Stimulated activated CD8-positive, alpha-beta memory T cell treated with anti-CD3 and anti-CD28 coated beads, Interleukin-2, amount 100 ng/mL, for 48 hours (primary cell): Measurements from ENCODE around the gene PHYHIPL.

Experiments
- DNase-seq, 2 donors: peaks; one replicate each; pipeline ENCODE4 v3.0.0-alpha.2; 2020; ENCODE audit warnings: low read depth in 2 of 2

Gene PHYHIPL

DNA sequence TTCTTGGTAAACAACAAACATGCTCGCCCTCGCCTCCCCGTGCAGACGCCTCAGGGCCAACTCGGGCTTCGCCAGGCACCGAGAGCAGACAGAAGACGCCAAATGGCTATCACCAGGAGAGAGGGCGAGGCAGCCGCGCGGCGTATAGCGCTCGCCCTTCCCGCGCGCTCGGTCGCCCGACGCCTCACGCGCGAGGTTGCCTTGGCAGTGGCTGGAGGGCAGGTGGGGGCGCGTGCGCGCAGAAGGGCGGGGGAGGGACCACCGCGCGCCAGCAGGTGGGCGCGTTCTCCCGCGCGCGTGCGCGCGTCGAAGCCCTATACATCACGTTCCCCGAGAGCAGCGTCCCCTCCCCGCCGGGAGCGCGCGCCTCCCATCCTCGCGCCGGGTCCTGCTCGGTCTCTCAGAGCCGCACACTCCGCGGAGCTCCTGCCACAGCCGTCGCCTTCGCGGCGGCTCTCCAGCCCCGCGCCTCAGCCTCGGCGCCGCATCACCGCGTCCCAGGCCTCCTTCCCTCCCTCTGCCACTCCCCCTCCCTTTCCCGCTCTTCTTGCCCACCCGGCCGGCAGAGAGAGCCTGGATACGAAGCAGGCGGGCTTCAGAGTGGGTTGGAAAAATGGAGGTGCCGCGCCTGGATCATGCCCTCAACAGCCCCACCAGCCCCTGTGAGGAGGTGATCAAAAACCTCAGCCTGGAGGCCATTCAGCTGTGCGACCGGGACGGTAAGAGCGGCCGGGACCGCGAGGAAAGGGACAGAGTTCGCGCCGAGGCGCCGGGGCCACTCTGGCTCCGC lies at the start of gene PHYHIPL:
PHYHIPL (plus strand) TSS at position 403 of the 790 bp plus-strand sequence; CDS start at position 614, 211 bp downstream.
- no peak for DNase-seq

DNA sequence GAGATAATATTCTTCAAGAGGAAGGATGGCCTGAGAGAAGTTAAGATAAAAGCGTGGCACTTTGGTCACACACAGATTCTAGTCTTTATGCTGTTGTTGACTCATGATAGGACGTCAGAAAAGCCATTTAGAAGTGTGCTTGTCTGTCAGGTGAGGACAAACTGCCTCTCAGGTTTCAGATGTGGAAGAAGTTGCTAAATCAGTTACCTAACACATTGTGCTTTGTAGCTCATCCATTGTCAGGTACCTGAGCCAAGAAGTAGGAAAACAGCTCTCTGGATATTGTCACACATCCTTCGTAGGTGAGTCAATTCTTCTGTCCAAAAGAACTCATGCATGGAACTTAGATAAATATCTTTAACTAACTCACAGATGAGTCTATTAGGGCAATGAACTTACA lies 49.5 kb upstream of the PHYHIPL start:
- DNase-seq: no peak

DNA sequence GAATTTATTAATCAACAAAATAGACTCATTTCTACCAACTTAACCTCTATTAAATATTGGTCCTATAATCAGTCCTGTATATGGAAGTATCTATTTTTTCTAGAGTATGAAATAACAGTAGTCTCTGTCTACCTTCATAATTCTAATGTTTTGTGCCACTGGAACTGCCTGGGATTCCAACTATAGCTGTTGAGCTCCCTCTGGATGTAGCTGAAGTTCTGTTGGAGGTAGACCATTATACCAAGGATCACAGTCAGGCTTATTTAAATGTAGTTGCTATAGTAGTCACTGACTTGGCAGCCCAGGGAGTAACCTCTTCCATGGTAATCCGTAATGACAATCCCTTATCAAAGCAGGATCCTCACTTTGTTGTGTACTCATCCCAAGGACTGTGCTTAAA lies 48.5 kb upstream of the PHYHIPL start:
- DNase-seq: no peak

DNA sequence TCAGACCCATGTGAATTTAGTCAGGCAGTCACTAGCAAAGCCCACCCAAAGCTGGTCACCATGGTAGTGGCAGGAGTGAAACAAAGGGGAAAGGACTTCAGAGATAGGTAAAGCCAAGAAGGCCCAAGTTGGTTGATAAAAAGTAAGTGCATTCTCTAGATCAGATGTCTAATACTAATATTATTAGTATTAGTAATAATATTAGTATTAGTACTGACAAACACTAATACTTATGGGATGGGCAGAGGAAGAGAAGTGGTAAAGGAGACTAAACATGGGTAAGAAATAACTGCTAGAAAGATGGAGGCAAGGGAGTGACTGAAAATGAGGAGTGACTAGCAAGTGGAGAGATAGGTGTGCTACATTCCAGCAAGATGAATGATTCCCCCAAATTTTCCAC lies 46.6 kb upstream of the PHYHIPL start:
- DNase-seq: no peak

DNA sequence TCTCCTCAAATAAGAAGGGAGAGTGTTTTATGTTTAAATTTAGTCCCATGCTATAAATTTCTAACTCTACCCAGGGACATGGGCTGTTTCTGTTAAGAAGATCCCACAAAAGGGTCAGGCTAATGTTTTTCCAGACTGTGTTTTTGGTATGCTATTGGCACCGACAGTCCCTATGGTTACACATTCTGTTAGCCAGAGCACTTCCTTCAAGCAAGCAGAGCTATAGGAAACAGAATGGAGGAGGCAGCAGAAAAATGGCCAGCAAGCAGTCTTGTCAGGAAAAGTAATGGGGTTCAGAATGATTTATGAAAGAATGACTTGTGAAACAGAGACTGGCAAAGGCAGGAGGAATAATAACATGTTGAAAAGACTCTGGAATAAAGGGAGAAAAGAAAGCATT lies 44.8 kb upstream of the PHYHIPL start:
- DNase-seq: no peak

DNA sequence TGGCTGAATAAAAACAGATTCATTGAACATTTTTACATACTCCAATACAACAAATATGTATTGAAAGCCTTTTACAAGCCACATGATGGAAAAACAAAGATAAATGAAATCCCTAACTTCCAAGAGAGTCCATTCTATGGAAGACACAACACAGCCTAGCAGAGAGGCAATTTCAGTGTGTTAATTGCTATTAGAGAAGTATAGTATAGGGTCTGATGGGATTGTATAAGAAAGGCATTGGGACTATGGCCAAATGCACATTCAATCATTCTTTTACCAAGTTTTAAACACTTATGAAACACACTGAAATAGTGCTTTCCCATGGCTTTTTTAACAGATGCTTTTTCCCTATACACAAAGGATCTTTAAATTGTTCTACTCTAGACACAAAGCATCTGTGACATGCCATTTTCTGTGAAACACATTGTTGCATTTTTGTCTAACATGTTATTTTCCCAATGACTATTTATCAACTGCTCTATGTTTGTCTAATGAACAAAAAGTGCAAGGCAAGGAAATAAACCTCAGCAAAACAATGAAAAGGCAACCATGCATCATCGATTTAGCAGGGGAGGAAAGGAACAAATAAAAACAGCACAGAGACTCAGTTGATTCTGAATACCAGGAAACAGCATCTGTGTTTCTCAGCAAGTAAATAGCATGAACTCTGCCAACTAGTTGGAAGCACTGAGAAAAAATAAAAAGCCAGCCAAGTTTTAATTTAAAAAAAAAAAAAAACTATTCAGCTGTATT lies 42.4 kb upstream of the PHYHIPL start:
- no peak for DNase-seq

DNA sequence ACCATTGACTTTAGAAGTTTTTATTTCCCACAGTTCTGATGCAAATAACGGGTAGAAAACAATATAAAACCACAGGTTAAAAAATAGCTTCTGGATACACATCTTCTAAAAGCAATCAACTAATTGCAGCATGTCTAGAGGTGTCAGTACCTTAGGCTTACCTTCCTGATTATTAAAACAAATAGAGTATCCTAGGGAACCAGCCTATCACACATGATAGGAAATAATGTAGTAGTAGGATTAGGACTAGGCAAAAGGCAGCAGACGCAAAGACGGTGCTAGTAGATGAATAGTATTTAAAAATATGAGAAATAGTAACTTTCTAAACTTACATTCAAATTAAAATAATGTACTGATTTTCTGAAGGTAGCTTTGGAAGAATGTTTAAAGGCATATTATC lies 41.7 kb upstream of the PHYHIPL start:
- DNase-seq: no peak

DNA sequence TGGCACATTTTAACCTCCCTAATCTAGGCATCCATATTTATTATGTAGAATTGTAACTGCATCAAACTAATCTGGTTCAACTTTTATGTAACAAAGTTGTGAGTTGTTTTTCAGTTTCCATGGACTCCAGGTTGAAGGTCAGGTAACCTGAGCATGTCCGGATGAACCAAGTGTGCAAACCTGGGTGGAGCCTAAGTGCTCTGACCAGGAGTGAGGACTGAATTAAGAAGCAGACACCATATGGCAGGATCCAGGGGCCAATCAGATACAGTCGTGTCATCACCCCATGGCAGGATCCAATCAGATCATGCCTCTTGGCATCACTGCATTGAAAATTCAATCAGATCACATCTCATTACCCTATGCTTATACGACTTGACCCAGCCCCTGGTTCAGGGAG lies 41.2 kb upstream of the PHYHIPL start:
- DNase-seq: no peak

DNA sequence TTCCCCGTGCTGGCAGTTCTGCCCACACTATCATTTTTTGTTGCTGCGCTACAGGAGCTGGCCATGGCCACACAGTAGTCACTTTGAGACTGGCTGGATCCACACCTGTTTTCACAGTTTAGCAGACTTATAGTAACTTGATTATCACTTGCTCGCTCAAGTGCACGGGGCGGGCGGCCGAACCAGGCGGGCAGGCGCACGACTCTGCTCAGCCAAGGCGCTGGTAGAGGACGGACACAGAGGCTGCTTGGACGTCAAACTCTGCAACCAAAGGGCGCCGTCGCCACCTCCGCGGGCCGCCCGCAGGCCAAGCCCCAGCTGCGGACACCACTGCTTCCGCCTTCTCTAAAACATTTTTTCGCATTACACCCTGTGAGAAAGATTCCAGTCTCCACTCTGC lies 38.4 kb upstream of the PHYHIPL start:
- no peak for DNase-seq

DNA sequence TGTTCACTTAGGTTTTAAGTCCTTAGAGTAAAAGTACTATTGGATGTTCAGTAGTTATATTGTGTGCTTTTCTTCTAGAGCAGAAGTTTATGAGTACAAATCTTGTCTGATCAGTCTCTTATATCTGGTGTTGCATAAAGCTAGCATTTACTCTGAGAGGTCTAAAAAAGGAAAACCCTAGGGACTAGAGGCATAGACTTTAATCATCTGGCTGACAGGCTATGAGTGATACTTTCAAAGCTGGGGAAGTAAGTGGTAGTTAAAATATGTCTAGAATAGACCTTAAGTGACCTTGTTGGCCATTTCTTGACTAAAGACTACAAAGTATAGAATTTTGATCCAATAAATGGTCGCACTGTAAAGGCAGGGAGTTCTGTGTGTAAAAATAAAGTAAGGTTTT lies 32.9 kb upstream of the PHYHIPL start:
- no peak for DNase-seq

DNA sequence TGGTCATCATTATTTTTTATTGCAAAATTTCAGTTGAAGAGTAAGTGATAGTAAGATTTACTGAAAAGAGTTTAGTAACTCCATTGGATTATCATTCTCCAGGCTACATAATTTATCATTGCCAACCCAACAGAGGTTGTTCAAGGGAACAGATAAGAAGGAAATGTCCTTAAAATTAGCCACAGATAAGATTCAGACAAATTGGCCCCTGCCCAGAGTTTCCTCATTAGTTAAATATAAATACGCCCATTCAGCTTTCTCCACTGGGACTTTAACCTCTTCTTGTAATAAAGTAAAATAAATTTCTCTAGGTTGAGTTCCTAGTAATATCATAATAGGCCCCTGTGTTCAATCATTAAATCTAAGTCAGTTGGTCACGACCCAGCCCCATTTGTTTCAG lies 27.7 kb upstream of the PHYHIPL start:
- no peak for DNase-seq

DNA sequence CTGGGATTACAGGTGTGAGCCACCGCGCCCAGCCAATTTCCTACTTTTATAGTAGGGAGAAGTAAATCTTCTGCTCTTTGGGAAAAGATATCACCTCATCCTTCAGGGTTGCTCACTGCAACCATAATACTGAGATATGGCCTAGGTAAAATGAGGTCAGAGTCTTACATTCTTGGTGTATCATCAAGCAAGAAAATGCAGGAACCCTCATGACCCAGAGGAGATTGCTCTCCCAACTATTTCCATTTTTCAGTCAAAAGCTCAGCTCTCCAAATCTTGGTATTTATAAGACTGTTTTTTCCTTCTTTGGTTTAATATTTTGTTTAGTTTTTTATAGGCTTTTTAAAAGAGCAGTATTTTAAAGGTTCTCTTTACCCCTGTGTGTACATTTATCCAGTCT lies 20.9 kb upstream of the PHYHIPL start:
- DNase-seq: no peak

DNA sequence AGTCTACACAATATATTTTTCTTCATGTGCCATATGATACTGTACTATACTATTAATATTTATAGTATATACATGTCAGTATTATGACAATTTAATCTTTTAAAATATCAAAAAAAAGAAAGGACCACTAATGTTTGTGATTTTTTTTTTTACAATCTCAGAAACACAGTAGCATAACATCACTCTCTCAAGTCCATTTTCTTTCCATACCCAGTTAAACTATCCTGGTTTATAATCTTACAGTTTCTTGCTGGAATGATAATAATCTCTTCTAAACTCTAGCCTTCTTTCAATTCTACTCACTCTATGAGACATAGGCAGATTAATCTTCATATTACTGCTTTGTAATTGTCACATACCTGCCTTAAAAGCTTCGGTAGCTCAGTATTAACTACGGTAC lies 8.9 kb upstream of the PHYHIPL start:
- DNase-seq: no peak

DNA sequence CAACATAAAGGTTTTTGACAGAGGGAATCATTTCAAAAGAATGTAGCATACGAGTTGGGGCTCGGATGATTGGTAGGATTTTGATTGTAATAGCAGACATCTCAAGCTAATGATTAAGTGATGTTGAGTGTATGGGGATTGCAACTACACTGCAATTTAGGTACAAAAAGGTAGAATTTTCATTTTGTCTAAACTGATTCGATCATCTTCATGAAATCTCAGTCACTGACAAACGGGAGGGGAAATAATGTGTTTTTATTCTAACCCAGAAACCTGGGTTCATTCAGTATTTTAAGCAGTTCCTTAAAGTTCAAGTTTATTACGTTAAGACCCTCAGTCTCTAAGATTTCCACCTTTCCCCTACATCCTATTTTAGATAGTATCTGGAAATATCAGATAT lies 3.9 kb upstream of the PHYHIPL start:
- DNase-seq: no peak

DNA sequence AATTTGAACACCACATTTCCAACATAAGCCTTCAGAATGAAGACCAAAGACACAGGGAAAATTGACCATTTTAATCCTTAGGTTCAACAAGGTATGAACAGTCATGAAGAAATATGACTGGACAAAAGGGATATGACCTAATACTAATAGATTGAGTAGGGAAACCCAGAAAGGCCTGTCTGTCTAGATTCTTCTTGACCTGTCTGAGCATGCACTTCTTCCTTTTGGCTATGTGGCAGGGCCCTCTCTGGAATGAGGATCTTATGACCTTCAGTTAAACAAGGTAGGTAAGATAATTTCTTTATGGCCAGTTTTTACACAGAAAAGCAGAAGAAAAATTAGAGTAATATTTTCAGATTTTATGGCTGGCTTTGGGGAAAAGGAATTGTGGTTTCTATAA lies 3.0 kb upstream of the PHYHIPL start:
- no peak for DNase-seq

DNA sequence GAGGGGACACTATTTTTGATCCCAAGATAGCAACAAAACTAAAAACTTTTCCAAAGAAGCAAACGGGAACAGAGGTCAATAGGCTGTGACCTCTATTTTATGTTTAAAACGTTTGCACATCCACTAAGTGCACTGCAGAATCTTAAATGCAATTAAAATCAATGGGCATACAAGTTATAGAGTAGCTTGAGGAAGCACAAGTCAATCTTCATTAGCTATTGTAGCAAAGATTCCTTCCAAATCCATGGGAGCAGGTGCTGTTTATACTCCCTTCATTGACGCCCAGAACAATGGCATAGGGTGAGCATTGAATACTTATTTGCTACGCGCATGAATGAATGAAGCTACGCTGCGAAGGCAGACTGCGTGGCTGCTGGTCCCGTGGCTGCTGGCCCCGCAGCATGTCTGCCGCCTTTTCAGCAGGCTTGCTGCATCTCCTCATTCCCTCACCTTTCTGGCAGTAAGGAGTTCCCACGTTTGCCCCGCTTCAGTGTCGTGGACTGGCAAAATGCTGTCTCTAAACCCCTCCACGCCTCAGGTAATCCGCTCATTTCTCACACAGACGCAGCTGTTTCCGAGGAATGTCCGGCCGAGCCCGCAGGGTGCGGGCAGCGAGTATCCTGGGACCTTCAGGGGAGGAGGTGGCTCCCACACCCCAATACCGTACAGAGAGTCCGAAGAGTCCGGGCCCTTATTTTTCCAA lies 754 bp upstream of the PHYHIPL start:
- DNase-seq: no peak

DNA sequence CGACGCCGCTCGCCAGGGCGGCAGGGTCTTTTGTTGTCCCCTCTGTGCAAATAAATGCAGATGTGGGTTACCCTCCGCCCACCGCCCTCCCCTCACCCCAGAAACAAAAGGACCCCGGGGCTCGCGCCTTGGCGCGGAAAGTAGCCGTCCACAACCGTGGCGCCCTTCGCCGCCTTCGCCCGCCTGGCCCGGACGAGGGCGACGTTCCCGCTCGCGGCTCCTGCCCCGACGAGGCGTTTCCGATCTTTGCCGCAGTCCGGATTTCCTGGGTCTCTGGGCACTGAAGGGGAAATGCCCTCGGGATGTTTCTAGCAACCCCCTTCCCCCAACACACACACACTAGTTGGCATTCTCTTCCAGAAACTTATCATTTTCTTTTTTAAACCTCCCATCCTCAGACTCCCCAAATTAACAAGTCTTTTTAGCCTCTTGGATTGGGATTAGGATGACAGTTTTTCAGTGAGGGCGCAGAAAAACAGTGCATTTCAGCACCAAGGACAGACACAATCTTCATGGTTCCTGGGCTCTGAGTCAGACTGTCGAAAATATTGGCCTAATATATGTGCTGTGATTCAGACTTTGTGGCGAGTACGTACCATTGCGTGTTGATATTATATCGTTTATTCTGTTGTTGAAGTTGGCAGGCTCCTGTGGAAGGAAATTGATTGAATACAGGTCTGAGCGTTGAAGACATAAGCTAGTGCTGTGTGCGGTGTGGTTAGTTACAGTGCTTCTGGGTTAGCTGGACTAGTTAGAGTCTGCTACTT lies 771 bp downstream of the PHYHIPL start:
- no peak for DNase-seq

DNA sequence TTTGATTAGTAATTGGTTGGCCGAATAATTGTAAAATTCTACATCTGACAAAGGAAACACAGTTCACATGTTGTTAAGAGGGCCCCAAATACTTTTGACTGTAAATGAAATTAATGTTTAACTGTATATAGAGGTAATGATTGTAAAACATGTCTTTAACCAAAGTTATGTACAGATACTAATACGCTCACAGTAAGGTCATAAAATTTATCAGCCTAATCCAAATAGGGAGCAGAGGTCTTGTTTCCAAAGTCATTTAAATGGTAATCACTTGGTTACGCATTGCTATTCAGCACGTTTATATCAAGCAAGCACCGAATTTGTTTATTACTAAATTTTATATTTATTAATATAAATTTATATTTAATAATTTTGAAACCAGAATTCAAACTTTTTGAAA lies 1.4 kb downstream of the PHYHIPL start:
- DNase-seq: no peak

DNA sequence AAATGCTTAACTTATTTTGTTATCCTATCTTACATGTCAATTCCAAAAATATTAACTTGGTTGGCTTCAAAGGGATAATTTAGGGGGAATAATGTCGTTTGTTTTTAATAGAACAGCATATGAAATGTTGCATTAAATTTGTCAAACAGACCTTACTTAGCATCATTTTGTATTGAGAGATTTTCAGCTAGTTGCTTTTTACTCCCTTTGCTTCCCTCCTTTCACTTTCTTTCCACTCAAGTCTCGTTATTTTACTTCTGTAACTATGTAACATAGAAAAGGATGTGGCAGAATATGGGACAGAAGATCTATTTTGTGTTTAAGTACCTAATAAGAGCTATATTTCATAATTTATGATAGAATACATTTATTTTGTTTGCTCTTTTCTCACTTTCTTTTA lies 2.6 kb downstream of the PHYHIPL start:
- no peak for DNase-seq

DNA sequence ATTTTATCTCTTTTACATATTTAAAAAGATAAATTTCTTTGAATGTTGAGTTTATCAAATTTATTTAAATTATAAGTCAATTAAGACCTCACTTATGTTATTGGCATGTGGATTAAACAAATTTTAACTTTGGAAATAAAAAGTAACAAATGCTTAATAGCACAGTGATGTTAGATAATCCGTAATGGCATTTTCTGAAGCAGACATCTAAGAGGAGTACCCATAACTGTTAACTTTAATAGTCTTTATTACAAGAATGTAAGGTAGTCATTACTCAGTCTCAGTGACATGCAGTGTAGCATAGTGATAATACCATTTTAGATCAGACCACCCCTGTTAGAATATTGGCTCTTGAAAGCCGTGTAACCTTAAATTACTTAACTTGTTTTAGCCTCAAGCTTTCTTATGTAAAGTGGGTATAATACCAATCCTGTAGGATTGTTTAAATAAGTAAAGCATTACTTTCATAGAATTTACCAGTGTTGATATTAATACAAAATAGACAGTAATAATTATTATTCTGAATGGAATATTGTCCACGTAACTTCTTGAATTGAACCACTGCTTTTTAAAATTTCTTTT lies 4.3 kb downstream of the PHYHIPL start:
- no peak for DNase-seq

DNA sequence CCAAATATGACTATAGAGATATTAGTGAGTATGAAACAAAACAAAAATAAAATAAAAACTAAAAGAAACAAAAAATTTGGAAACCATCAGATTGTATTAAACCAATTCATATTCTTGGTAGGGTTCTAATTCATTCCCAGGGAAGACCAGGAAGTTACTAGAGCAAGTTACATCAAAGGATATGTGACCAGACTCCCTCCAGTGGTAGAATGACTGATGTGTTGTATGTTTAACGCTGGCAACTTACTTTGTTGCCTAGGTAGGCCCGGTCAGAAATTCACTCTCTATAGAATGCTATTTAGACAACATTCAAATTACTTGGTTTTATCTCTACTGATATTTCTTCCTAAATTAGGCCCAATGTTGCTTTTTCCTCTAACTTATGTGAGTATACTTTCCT lies 5.2 kb downstream of the PHYHIPL start:
- no peak for DNase-seq

DNA sequence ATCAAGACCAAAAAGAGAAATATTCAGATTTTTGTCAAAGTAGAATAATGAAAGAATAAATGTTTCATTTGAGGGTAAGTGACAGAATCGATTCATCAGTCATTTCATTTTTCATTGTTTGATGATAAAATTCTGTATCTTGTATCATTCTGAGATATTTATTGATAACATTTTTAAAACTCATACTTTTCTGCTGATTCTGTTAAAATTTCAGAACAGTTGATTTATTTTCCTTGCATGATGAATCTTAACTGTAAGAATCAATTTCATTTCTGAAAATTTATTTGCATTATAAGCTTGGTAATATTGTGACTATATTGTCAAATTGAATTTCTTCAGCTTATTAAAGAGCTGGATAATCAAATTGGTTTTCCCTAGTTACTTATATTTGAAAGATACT lies 13.9 kb downstream of the PHYHIPL start:
- DNase-seq: no peak
